NCI-H2029 treated with DMSO at 0.1 percent for 48 hours (cell line): Measurements from ENCODE around the gene LPXN.

ENCODE experiments used
- DNase-seq: peaks from one replicate; lab custom pipeline; 2025; lab: John Stamatoyannopoulos, UW

The LPXN gene

GRCh38 chr11:58524232-58525036 is 51.2 kb downstream of the LPXN start:
- DNase-seq: peak; percentile 66

GRCh38 chr11:58513747-58514367 is 61.8 kb downstream of the LPXN start:
- DNase-seq: no peak

- no peak for DNase-seq
These were observed 64.0 kb downstream of the LPXN start for GRCh38 chr11:58511636-58512035.

GRCh38 chr11:58509748-58510147 is 65.9 kb downstream of the LPXN start:
- DNase-seq: no peak

GRCh38 chr11:58508814-58509213 is 66.8 kb downstream of the LPXN start:
- no peak for DNase-seq

- no peak for DNase-seq
These were observed 67.7 kb downstream of the LPXN start, which contains the start of gene OR5B21 for GRCh38 chr11:58508005-58508404. TSS of gene OR5B21 (minus strand) at chr11:58508105. CDS start at chr11:58508105, 0 bp downstream.

GRCh38 chr11:58507355-58507754 is 68.3 kb downstream of the LPXN start:
- no peak for DNase-seq

- no peak for DNase-seq
These were observed 68.7 kb downstream of the LPXN start for GRCh38 chr11:58506935-58507334.

- DNase-seq: no peak
These were observed 69.8 kb downstream of the LPXN start for GRCh38 chr11:58505849-58506248.

GRCh38 chr11:58504232-58504631 is 71.4 kb downstream of the LPXN start:
- DNase-seq: no peak

- DNase-seq: no peak
These were observed 72.2 kb downstream of the LPXN start for GRCh38 chr11:58503361-58503856.

- DNase-seq: no peak
These were observed 73.7 kb downstream of the LPXN start for GRCh38 chr11:58502004-58502403.

GRCh38 chr11:58498464-58498863 is 77.2 kb downstream of the LPXN start:
- no peak for DNase-seq

- DNase-seq: no peak
These were observed 77.7 kb downstream of the LPXN start for GRCh38 chr11:58497951-58498350.

- no peak for DNase-seq
These were observed 79.8 kb downstream of the LPXN start for GRCh38 chr11:58495906-58496305.

GRCh38 chr11:58494101-58494500 is 81.6 kb downstream of the LPXN start:
- DNase-seq: no peak

- DNase-seq: no peak
These were observed 82.0 kb downstream of the LPXN start for GRCh38 chr11:58493676-58494075.

GRCh38 chr11:58490827-58491226 is 84.8 kb downstream of the LPXN start:
- no peak for DNase-seq

GRCh38 chr11:58487170-58487569 is 88.5 kb downstream of the LPXN start:
- DNase-seq: no peak

- no peak for DNase-seq
These were observed 89.7 kb downstream of the LPXN start for GRCh38 chr11:58485961-58486360.
